Measurements from ENCODE around the gene FAM219B.

Gene FAM219B

GRCh38 chr15:74872702-74873035 is 34.0 kb downstream of the FAM219B start:
- no peak for DNase-seq

GRCh38 chr15:74870436-74871215 is 36.0 kb downstream of the FAM219B start:
- no peak for DNase-seq

- no peak for DNase-seq
Measured at GRCh38 chr15:74869726-74870407, 36.8 kb downstream of the FAM219B start.

- no peak for DNase-seq
Measured at GRCh38 chr15:74869372-74869725, 37.3 kb downstream of the FAM219B start.

- DNase-seq, result no peak
Measured at GRCh38 chr15:74868059-74868458, 38.6 kb downstream of the FAM219B start.

- DNase-seq, result no peak
Measured at GRCh38 chr15:74867466-74868038, 39.1 kb downstream of the FAM219B start.

- DNase-seq, result no peak
Measured at GRCh38 chr15:74866090-74866489, 40.6 kb downstream of the FAM219B start.

GRCh38 chr15:74865316-74865715 is 41.3 kb downstream of the FAM219B start:
- DNase-seq, result no peak

GRCh38 chr15:74864296-74864695 is 42.4 kb downstream of the FAM219B start:
- DNase-seq, result no peak

GRCh38 chr15:74863239-74864056 is 43.2 kb downstream of the FAM219B start:
- no peak for DNase-seq

GRCh38 chr15:74858369-74858740 is 48.3 kb downstream of the FAM219B start:
- DNase-seq, result no peak

GRCh38 chr15:74857671-74858368 is 48.8 kb downstream of the FAM219B start:
- no peak for DNase-seq

GRCh38 chr15:74857082-74857655 is 49.5 kb downstream of the FAM219B start:
- peak; percentile 66 for DNase-seq

- no peak for DNase-seq
Measured at GRCh38 chr15:74856537-74856936, 50.1 kb downstream of the FAM219B start.

- no peak for DNase-seq
Measured at GRCh38 chr15:74855857-74856256, 50.8 kb downstream of the FAM219B start.

GRCh38 chr15:74854453-74855022 is 52.1 kb downstream of the FAM219B start:
- DNase-seq, result no peak

GRCh38 chr15:74851960-74852359 is 54.7 kb downstream of the FAM219B start:
- no peak for DNase-seq

- DNase-seq, result no peak
Measured at GRCh38 chr15:74850393-74850792, 56.3 kb downstream of the FAM219B start.

Measured in NCI-H510A treated with DMSO at 0.1 percent for 48 hours (cell line).